Activated CD4-positive, alpha-beta memory T cell treated with anti-CD3 and anti-CD28 coated beads for 36 hours (primary cell): Measurements from ENCODE around the gene URB2. TPM values are rescaled to one million over a fixed set of nuclear protein-coding genes. Genes with fewer than 3 reads are reported as not detected.

Source experiments
- CTCF ChIA-PET: fragments of 350-600 bp; sonication (Branson Sonifier 250); formaldehyde crosslinking; loops from one replicate; lab custom pipeline; 2021; ENCODE audit warnings: antibody characterized with exemption, inconsistent platforms; lab: Charles Lee
- POLR2A ChIA-PET: fragments of 350-600 bp; sonication (Branson Sonifier 250); formaldehyde crosslinking; loops from one replicate; lab custom pipeline; 2021; ENCODE audit warnings: antibody characterized with exemption; lab: Charles Lee
- DNase-seq: peaks from one replicate; pipeline ENCODE4 v3.0.0-alpha.2; 2020
- H3K27ac Mint-ChIP-seq: one replicate; pipeline ENCODE4 v1.8.0; 2021; ENCODE audit warnings: mixed read lengths
- H3K27me3 Mint-ChIP-seq: one replicate; pipeline ENCODE4 v1.8.0; 2021; ENCODE audit warnings: mixed read lengths
- H3K36me3 Mint-ChIP-seq: one replicate; pipeline ENCODE4 v1.8.0; 2021; ENCODE audit warnings: mixed read lengths
- H3K4me1 Mint-ChIP-seq: one replicate; pipeline ENCODE4 v1.8.0; 2021; ENCODE audit warnings: low read depth, mixed read lengths
- H3K4me3 Mint-ChIP-seq: one replicate; pipeline ENCODE4 v1.8.0; 2021; ENCODE audit warnings: mild to moderate bottlenecking, mixed read lengths
- H3K9me3 Mint-ChIP-seq: one replicate; pipeline ENCODE4 v1.8.0; 2021; ENCODE audit warnings: mixed read lengths
- intact Hi-C: fragments of 100-400 bp; cut with micrococcal nuclease; formaldehyde crosslinking; loops from one replicate; pipeline ENCODE4 v1.15.1; 2023
- total RNA-seq, 2 experiments: library from RNA; stranded (reverse); gene quantifications; one replicate each; pipeline ENCODE4 v1.2.3, GENCODE V29; 2021

The URB2 gene
- total RNA-seq, 2 experiments from 2014 or later = 13.8 to 14.6 TPM

DNA sequence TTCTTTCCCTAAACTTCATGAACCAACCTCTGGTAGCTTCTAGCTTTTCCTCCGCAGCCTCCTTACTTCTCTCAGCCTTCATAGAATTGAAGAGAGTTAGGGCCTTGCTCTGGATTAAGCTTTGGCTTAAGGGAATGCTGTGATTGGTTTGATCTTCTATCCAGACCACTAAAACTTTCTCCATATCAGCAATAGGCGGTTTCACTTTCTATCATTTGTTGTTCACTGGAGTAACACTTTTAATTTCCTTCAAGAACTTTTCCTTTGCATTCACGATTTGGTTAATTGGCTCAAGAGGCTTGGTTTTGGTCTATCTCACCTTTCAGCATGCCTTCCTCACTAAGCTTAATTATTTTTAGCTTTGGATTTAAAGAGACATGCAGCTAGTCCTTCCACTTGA lies 5.1 kb downstream of the URB2 start:
- POLR2A ChIA-PET = no interaction called here
- H3K27ac Mint-ChIP-seq = no peak overlapping the region
- no peak overlapping the region for H3K4me3 Mint-ChIP-seq

DNA sequence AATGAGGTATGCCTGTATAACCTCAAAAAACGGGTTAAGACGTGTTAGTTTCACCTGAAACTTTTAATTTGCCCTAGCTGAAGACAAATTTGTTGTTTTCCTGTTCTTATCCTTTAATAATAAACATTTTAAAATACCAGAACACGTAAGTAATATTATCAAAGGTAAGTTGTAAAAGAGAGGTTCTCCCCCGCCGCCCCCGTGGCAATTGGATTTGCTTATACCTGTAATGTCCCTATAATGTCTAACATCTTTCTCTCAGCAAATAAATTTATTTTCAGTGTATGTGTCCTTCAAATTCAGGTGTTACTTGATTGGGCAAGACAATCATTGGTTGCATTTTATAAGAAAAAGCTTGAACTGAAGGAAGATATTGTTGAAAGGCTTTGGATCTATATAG lies 5.9 kb downstream of the URB2 start:
- DNase-seq = no peak
- intact Hi-C loops = no loop called here
- CTCF ChIA-PET = interaction anchor here (1.5 kb wide), 1 partner anchor 967 kb away, joined by 3 read pairs; no protein-coding TSS in a partner anchor
- POLR2A ChIA-PET = interaction anchor here (0.7 kb wide), 1 partner anchor 414 kb away, joined by 3 read pairs; no protein-coding TSS in a partner anchor
- no peak overlapping the region for H3K4me3 Mint-ChIP-seq
- no peaks in the 10 kb centered on the region for H3K27me3 Mint-ChIP-seq
- peaks cover 47% of the 10 kb centered on the region for H3K36me3 Mint-ChIP-seq
- H3K4me1 Mint-ChIP-seq = peaks cover 38% of the 10 kb centered on the region
- no peak overlapping the region for H3K27ac Mint-ChIP-seq
- no peaks in the 10 kb centered on the region for H3K9me3 Mint-ChIP-seq

More for the DNA sequence above, 5.1 kb downstream of the URB2 start:
- no peaks in the 10 kb centered on the region for H3K27me3 Mint-ChIP-seq
- H3K36me3 Mint-ChIP-seq = peaks cover 41% of the 10 kb centered on the region
- DNase-seq = no peak
- H3K4me1 Mint-ChIP-seq = peaks cover 42% of the 10 kb centered on the region
- no peaks in the 10 kb centered on the region for H3K9me3 Mint-ChIP-seq
- intact Hi-C loops = no loop called here
- CTCF ChIA-PET = interaction anchor here (1.5 kb wide), 1 partner anchor 967 kb away, joined by 3 read pairs; no protein-coding TSS in a partner anchor

DNA sequence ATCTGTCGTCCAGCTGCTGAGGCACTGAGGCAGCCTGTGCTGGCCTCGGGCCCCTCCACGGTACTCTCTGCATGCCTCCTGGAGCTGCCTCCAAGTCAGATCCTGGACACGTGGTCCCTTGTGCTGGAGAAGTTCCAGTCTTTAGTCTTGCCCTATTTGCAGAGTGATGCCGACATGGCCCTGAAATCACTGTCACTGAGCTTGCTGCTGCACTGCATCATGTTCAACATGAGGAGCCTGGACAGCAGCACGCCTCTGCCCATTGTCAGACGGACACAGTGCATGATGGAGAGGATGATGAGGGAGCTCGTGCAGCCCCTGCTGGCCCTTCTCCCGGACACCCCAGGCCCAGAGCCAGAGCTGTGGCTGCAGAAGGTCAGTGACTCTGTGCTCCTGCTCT lies 10.0 kb downstream of the URB2 start:
- POLR2A ChIA-PET = no interaction called here
- CTCF ChIA-PET = no interaction called here
- Mint-ChIP-seq H3K27me3 (no peaks in the 10 kb centered on the region), H3K4me1 (peaks cover 7% of the 10 kb centered on the region), H3K4me3 (no peak overlapping the region), H3K36me3 (peaks cover 43% of the 10 kb centered on the region), H3K27ac (no peak overlapping the region), H3K9me3 (no peaks in the 10 kb centered on the region)
- intact Hi-C loops = no loop called here
- no peak for DNase-seq

DNA sequence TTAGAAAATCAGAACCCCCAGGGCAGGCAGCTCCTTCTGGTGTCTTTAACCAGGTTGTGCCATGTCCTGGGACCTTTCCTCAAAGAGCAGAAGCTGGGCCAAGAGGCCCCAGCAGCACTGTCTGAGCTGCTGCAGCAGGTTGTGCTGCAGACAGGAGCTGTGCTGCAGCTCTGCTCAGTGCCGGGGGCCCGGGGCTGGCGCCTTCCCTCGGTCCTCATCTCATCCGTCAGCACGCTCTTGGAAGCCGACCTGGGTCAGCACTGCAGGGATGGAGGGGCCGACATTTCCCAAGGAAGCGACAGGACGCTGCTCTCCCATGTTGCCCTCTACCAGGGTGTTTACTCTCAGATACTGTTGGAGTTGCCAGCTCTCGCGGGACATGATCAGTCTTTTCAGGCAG lies 11.7 kb downstream of the URB2 start:
- Mint-ChIP-seq H3K27me3 (no peaks in the 10 kb centered on the region), H3K27ac (no peak overlapping the region), H3K4me1 (no peaks in the 10 kb centered on the region), H3K9me3 (no peaks in the 10 kb centered on the region), H3K4me3 (no peak overlapping the region), H3K36me3 (peaks cover 38% of the 10 kb centered on the region)
- ChIA-PET POLR2A (no interaction called here), CTCF (no interaction called here)
- intact Hi-C loops = no loop called here
- DNase-seq = no peak

DNA sequence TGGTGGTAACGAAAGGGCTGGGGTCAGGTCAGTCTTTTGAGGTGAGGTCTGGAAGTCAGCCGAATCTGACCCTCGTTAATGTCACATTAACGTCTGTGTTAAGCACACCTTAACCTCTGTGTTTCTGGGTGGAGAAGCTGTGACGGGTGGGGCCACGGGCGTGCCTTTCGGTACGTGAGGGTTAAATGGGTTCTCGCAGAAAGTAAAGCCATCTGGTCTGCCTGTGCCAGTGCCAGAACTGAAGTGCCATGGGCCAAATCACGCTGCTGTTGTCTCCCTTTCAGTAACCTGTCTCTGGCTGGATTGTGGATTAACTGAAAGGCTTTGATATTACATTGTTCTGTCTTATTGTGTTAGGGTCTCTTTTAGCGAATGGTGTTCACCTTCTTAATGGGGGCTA lies 14.4 kb downstream of the URB2 start:
- Mint-ChIP-seq H3K27ac (no peak overlapping the region), H3K36me3 (peaks cover 31% of the 10 kb centered on the region), H3K27me3 (no peaks in the 10 kb centered on the region), H3K9me3 (no peaks in the 10 kb centered on the region), H3K4me3 (no peak overlapping the region), H3K4me1 (no peaks in the 10 kb centered on the region)
- CTCF ChIA-PET = no interaction called here
- intact Hi-C loops = no loop called here
- DNase-seq = no peak
- POLR2A ChIA-PET = no interaction called here

DNA sequence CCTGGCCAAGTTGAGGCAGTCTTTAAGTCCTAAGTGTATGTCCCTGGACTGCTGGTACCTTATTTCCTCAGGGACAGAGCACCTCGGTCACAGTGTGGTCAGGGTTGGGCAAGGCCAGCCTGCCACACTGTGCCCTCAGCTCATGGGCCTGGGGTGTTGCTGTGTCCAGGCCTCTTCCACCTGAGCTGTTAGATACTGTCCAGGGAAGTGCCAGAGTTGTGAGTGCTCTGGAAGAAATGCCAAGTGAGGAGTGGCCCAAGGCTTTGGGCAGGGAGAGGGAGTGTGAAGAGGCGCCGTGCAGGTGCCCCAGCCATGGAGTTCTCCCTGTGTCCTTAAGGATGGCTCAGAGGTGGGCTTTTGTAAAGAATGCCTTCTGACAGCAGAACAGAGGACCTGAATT lies 15.3 kb downstream of the URB2 start:
- no peak overlapping the region for H3K27ac Mint-ChIP-seq
- peaks cover 31% of the 10 kb centered on the region for H3K36me3 Mint-ChIP-seq
- POLR2A ChIA-PET = no interaction called here
- H3K4me3 Mint-ChIP-seq = no peak overlapping the region
- CTCF ChIA-PET = no interaction called here
- no peaks in the 10 kb centered on the region for H3K27me3 Mint-ChIP-seq
- DNase-seq = no peak
- intact Hi-C loops = no loop called here
- no peaks in the 10 kb centered on the region for H3K4me1 Mint-ChIP-seq
- no peaks in the 10 kb centered on the region for H3K9me3 Mint-ChIP-seq

DNA sequence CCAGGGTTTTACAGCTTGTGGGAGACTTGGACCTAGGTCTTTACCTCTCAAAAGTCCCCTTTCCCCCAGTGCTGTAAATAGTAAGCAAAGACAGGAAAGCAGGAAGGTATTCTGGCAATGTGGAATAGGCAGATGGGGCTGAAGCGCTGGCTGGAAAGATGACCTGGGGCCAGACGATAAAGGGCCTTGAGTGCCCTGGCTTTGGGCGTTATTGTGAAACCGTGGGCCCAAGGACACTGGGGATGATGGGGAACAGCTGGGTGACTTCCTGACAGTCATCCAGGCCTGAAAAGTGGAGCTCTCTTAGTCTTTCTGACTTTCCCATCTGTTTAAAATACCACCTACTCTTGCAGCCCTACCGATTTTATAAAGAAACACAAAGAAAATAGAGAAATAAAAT lies 16.3 kb downstream of the URB2 start:
- CTCF ChIA-PET = no interaction called here
- Mint-ChIP-seq H3K9me3 (no peaks in the 10 kb centered on the region), H3K36me3 (peaks cover 27% of the 10 kb centered on the region), H3K27me3 (no peaks in the 10 kb centered on the region), H3K4me3 (no peak overlapping the region), H3K27ac (no peak overlapping the region), H3K4me1 (no peaks in the 10 kb centered on the region)
- no peak for DNase-seq
- intact Hi-C loops = no loop called here
- POLR2A ChIA-PET = no interaction called here

DNA sequence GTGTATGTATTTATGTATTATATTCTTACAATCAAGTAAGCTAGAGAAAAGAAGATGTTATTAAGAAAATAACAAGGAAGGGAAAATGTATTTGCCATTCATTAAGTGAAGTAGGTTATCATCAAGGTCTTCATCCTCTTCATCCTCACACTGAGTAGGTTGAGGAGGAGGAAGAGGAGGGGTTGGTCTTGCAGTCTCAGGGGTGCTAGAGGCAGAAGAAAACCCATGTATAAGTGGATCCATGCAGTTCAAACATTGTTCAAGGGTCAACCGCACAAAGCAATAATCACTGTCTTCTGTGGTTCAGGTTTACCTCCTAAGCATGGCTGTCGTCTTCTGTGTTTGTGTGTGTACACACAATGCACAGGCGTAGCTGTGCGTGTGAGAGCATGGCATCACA lies 16.9 kb downstream of the URB2 start:
- CTCF ChIA-PET = no interaction called here

DNA sequence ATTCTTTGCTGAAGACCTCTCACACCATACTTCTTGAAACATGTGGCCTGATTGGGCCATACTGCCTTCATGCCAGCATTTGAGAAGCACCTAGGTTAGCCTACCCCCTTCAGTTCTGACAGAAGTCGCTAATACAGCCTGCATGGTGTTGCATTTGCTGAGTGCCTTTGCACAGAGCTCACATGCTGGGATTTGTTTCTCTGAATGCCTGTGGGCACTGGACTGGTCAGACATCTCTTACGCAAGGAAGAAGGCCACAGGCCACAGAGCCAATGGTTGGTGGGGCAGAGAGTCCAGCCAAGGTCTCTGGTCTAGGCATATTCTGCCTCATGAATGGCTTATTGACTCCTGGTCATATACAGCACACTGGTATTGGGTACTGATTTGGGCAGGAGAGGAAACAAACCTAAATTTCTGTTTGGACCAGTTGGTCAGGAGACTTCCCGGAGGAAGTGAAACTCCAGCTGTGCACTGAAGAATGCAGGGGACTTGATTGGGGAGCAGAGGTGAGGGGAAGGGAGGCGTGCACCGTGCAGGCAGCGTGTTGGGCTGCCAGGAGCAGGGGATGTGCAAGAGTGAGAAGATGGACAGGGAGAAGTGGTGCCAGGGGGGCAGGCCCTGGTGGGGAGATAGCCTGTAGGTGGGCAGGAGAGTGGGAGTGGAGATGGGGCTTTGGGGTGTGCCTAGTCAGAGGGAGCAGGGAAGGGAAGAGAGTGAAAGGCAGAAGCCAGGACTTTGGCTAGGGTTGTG lies 18.1 kb downstream of the URB2 start:
- Mint-ChIP-seq H3K4me3 (no peak overlapping the region), H3K9me3 (no peaks in the 10 kb centered on the region), H3K27ac (no peak overlapping the region), H3K4me1 (no peaks in the 10 kb centered on the region), H3K36me3 (peaks cover 26% of the 10 kb centered on the region), H3K27me3 (no peaks in the 10 kb centered on the region)
- intact Hi-C loops = no loop called here
- ChIA-PET CTCF (no interaction called here), POLR2A (no interaction called here)
- DNase-seq = no peak

More for the DNA sequence above, 16.9 kb downstream of the URB2 start:
- Mint-ChIP-seq H3K4me3 (no peak overlapping the region), H3K36me3 (peaks cover 26% of the 10 kb centered on the region), H3K27ac (no peak overlapping the region), H3K4me1 (no peaks in the 10 kb centered on the region), H3K9me3 (no peaks in the 10 kb centered on the region), H3K27me3 (no peaks in the 10 kb centered on the region)
- POLR2A ChIA-PET = no interaction called here
- DNase-seq = no peak
- intact Hi-C loops = no loop called here

DNA sequence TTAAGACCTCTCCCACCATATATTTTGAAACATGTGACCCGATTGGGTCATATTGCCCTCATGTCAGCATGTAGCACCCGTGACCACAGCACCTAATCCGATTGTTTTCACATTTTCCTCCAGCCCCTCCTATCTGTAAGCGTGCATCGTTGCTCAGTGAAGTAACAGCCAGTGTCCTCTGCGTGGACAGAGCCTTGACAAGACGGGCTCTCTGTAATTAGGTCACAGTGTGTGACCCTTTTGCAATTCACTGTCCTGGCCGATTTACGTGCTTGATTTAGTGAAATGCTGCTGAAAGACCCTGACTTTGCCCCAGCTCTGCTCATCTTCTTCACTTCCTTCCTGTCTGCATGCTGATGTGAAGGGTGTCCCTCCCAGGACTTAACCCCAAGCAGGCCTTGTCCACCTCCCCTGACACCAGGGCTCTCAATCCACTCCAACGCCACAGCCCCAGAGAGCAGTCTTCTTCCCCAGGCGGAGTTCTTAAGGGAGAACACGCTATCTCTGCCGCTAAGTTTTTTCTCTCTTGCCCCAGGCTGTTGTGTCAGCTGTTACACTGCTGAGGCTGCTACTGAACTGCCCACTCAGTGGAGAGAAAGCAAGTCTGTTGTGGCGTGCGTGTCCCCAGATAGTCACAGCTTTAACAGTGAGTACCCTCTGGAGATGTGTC lies 19.4 kb downstream of the URB2 start:
- POLR2A ChIA-PET = no interaction called here
- Mint-ChIP-seq H3K9me3 (no peaks in the 10 kb centered on the region), H3K27ac (no peak overlapping the region), H3K36me3 (peaks cover 27% of the 10 kb centered on the region), H3K4me1 (no peaks in the 10 kb centered on the region), H3K4me3 (no peak overlapping the region), H3K27me3 (no peaks in the 10 kb centered on the region)
- DNase-seq = no peak
- intact Hi-C loops = no loop called here
- CTCF ChIA-PET = no interaction called here

DNA sequence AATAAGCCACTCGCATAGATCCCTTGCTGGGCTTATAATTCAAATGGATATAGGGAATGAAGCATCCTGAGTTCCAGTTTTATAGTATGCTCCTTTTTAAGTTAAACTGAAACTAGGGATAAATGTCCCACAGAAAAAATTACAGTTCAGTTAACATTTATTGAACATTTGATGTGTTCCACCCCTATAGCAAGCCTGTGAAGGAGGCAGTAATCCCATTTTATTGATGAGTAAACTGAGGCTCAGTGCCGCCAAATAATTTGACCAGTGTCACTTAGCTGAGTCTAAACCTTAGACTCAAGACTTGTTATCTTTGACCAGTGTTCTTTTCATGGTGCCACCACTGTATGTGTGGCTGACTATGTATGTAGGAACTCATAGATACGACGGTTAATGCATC lies 22.4 kb downstream of the URB2 start:
- Mint-ChIP-seq H3K36me3 (peaks cover 33% of the 10 kb centered on the region), H3K27me3 (no peaks in the 10 kb centered on the region), H3K4me3 (no peak overlapping the region), H3K4me1 (no peaks in the 10 kb centered on the region), H3K9me3 (no peaks in the 10 kb centered on the region), H3K27ac (no peak overlapping the region)
- CTCF ChIA-PET = interaction anchor here (1.0 to 1.5 kb wide), 3 partner anchors 11 to 90 kb away, joined by 3 to 5 read pairs (median 3); partner anchors contain the start of gene ABCB10
- DNase-seq = no peak
- intact Hi-C loops = no loop called here
- POLR2A ChIA-PET = no interaction called here

DNA sequence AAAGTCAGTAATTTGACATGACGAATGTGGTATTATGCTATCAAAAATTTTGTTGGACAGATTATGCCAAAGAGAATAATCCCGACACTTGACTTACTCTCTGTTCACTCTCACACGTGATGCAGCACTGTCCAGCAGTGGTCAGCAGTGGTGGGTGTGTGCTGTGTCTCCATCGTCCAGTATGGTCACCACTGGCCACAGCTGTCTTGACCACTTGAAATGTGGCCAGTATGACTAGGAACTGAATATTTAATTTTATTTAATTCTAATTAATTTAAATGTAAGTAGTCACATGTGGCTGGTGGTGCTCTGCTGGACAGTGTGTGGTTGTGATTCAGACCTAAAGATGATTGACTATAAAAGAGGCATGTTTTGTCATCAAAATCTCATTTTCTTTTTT lies 24.0 kb downstream of the URB2 start:
- intact Hi-C loops = no loop called here
- no peak overlapping the region for H3K4me3 Mint-ChIP-seq
- no peaks in the 10 kb centered on the region for H3K27me3 Mint-ChIP-seq
- no peak overlapping the region for H3K27ac Mint-ChIP-seq
- no peaks in the 10 kb centered on the region for H3K4me1 Mint-ChIP-seq
- ChIA-PET POLR2A (no interaction called here), CTCF (no interaction called here)
- no peaks in the 10 kb centered on the region for H3K9me3 Mint-ChIP-seq
- H3K36me3 Mint-ChIP-seq = peaks cover 41% of the 10 kb centered on the region
- no peak for DNase-seq
